ENCODE results near the gene POMZP3. TPM values are rescaled to one million over a fixed set of nuclear protein-coding genes. Genes with fewer than 3 reads are reported as not detected.
"Not testable (repeated sequence)": the region's sequence is repeated elsewhere in the genome, so short reads cannot be mapped to it uniquely, and the experiment has no call there.

Gene POMZP3
- 237 TPM for total RNA-seq (ENCODE audit: unreplicated experiment)
- long read RNA-seq, transcript POMZP3-203 (8 exons, 1,587 nt): minor isoform, 5 of 292 reads
- long read RNA-seq, transcript POMZP3-202 (7 exons, 1,490 nt): major isoform, 241 of 292 reads
- long read RNA-seq, partial matches to known transcripts: 30 of 292 reads
- long read RNA-seq, other reads (novel, unspliced or antisense): 16 of 292 reads

DNA sequence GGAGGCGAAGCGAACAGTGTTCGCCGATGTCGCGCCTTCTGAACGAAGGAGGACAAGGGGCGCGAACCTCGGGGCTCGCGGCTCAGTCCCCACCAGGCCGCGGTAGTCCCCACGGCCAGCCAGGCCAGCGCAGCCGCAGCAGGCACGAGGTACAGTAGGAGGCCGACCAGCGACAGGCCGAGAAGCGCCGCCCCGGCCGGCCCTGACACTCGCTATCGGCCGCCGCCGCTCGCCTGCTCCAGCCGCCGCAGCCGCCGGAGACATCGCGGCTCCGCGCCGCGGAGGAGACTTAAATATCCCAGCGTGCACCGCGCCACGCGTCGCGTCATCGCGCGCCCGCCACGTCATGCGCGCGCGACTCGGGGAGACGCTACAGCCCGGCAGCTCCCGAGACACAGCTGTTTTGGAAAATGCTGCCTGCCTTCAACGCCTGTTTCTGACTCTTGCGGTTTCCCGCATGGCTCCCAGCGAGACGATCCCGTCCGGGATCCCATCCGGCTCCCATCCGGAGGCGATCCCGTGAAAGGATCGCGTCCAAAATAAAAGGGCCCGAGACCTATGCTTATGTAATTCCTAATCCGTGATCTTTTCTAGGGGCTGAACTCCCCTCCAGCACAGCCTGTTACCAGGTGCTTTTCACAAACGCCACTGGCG is at the start of gene POMZP3:
Gene POMZP3, minus strand, starts transcription at position 291 of the 654 bp plus-strand sequence. CDS start 1,215 bp downstream, outside the sequence.
- DNase-seq (ENCODE audit: low spot score): peak; percentile 35
- H3K27me3 Mint-ChIP-seq (ENCODE audit: unreplicated experiment); H3K9me3 Mint-ChIP-seq (ENCODE audit: unreplicated experiment): not testable (repeated sequence)
- peaks cover 12% of the 10 kb centered on the region for H3K4me1 Mint-ChIP-seq (ENCODE audit: unreplicated experiment)
- peaks cover 21% of the 10 kb centered on the region for H3K36me3 Mint-ChIP-seq (ENCODE audit: low read depth, unreplicated experiment)
- peak within 1 kb of the TSS; percentile 93 for H3K4me3 Mint-ChIP-seq (ENCODE audit: unreplicated experiment)
- H3K27ac Mint-ChIP-seq (ENCODE audit: unreplicated experiment): peak within 1 kb of the TSS; percentile 93

DNA sequence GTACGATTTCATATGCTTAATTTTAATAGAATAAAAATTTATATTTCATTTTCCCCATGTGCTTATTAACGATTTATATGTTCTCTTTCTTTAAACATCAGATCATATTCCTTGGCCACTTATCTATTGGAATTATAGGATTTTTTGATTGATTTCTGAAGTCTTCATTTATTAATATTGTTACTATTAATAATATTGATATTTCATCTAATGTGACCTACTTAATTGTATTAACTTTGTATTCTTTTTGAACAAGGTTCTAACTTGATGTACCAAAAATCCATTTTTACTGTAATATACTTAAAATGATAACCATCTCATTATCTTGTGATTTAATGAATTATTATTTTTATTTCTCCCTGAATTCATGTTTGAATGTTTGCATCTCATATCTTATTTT is 48.7 kb upstream of the POMZP3 start:
- H3K4me3 Mint-ChIP-seq (ENCODE audit: unreplicated experiment); H3K4me1 Mint-ChIP-seq (ENCODE audit: unreplicated experiment); H3K27ac Mint-ChIP-seq (ENCODE audit: unreplicated experiment); DNase-seq (ENCODE audit: low spot score); H3K27me3 Mint-ChIP-seq (ENCODE audit: unreplicated experiment); H3K9me3 Mint-ChIP-seq (ENCODE audit: unreplicated experiment); H3K36me3 Mint-ChIP-seq (ENCODE audit: low read depth, unreplicated experiment): not testable (repeated sequence)

DNA sequence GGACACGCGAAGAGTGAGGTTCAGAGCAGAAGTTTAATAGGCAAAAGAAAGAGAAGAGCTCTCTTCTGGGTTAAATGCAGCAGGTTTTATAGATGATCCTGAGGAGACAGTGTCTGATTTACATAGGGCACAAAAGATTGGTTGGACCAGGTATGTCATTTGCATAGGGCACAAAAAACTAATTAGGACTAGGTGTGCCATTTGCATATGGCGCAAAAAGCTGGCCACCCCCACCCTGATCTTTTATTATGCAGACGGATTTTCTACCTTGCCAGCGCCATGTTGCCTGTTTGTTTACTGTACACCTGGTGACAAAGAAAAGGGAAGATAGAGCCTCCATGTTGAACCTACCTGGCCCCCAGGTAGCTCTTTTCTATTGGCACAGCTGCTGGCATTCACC is 46.3 kb upstream of the POMZP3 start:
- H3K4me3 Mint-ChIP-seq (ENCODE audit: unreplicated experiment); H3K36me3 Mint-ChIP-seq (ENCODE audit: low read depth, unreplicated experiment); H3K27me3 Mint-ChIP-seq (ENCODE audit: unreplicated experiment); H3K9me3 Mint-ChIP-seq (ENCODE audit: unreplicated experiment); DNase-seq (ENCODE audit: low spot score); H3K27ac Mint-ChIP-seq (ENCODE audit: unreplicated experiment); H3K4me1 Mint-ChIP-seq (ENCODE audit: unreplicated experiment): not testable (repeated sequence)

DNA sequence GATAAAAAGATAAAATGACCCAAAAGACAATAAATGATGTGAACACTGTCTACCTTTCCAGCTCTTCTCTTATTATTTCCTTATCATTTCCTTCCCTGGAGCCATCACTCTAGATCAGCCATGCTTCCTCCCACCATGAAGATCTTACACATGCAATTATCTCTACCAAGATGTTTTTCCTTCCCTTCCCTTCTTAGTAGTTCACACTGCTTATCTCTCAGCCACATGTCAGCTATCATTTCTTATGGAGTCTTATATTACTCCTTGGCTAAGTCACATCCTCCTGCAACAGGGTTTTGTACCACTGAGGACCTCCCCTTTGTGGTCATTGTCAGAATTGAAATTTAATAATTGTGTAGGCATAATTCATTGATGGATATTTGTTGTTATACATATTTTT is 32.1 kb upstream of the POMZP3 start:
- not testable (repeated sequence) for H3K36me3 Mint-ChIP-seq (ENCODE audit: low read depth, unreplicated experiment); H3K27ac Mint-ChIP-seq (ENCODE audit: unreplicated experiment); H3K27me3 Mint-ChIP-seq (ENCODE audit: unreplicated experiment); DNase-seq (ENCODE audit: low spot score); H3K4me1 Mint-ChIP-seq (ENCODE audit: unreplicated experiment); H3K4me3 Mint-ChIP-seq (ENCODE audit: unreplicated experiment); H3K9me3 Mint-ChIP-seq (ENCODE audit: unreplicated experiment)

DNA sequence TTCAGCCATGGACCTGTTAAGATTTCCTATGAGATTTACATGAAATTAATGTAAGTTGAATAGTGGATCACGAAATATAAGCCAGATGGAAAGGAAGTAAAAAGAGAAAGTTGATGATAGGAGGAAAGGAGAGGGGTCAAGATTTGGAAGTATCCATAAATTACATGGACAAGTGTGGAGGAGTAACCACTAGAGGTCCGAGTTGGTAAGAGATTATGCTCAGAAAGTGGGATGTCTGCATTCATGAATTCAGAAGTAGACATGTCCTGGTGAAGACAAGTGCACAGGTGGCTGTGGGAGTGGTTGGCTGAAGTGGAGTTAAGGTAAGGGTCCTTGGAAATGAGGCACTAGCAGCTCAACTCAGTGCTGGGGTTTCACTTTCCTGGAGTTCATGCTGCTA is 29.3 kb upstream of the POMZP3 start:
- not testable (repeated sequence) for H3K27ac Mint-ChIP-seq (ENCODE audit: unreplicated experiment); H3K9me3 Mint-ChIP-seq (ENCODE audit: unreplicated experiment); H3K27me3 Mint-ChIP-seq (ENCODE audit: unreplicated experiment); DNase-seq (ENCODE audit: low spot score); H3K36me3 Mint-ChIP-seq (ENCODE audit: low read depth, unreplicated experiment); H3K4me3 Mint-ChIP-seq (ENCODE audit: unreplicated experiment); H3K4me1 Mint-ChIP-seq (ENCODE audit: unreplicated experiment)

DNA sequence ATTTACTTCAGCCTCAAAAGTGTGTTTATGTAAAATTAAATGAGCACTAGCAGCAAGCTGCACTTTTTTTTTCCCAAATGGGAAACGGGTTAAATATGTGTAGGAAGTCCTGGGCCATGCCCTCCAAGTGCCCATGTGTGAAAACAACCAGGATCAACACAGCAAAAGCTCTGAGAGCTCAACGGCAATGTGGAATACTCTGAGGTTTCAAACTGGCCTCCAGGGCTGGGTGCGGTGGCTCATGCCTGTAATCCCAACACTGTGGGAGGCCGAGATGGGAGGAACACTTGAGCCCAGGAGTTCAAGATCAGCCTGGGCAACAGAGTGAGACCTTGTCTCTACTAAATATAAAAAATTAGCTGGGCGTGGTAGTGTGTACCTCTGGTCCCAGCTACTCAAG is 15.5 kb upstream of the POMZP3 start:
- H3K4me3 Mint-ChIP-seq (ENCODE audit: unreplicated experiment); H3K4me1 Mint-ChIP-seq (ENCODE audit: unreplicated experiment); DNase-seq (ENCODE audit: low spot score); H3K9me3 Mint-ChIP-seq (ENCODE audit: unreplicated experiment); H3K36me3 Mint-ChIP-seq (ENCODE audit: low read depth, unreplicated experiment); H3K27me3 Mint-ChIP-seq (ENCODE audit: unreplicated experiment); H3K27ac Mint-ChIP-seq (ENCODE audit: unreplicated experiment): not testable (repeated sequence)

DNA sequence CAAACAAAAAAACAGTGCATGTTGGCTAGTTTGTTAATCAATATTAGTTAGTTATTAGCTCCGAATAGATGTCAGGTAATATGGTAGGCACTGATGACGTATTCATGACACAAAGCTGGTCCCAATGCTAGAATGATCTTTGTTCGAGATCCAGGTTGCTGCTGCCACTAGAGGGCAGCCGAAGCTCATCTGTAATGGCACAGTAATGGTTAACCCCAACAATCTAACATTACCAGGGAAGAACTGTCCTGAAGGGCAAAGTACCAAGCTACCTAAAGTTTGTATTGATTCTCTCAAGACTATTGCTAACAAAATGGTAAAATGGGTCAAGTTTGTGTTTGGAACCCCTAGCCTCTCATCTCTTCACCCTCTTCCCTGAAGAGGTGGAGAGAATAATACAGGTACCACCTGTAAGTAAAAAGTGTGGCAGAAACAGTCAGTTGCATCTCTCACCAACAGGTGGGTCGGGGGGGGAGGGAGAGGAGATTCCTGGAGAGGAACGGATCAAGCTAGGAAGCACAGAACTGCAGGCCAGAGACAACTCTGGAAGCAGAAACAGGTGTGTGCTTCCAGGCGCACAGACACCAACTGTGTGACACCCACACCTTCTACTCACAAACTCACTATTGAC is 10.1 kb upstream of the POMZP3 start:
- not testable (repeated sequence) for H3K27me3 Mint-ChIP-seq (ENCODE audit: unreplicated experiment); H3K9me3 Mint-ChIP-seq (ENCODE audit: unreplicated experiment); H3K36me3 Mint-ChIP-seq (ENCODE audit: low read depth, unreplicated experiment); H3K27ac Mint-ChIP-seq (ENCODE audit: unreplicated experiment); H3K4me1 Mint-ChIP-seq (ENCODE audit: unreplicated experiment); H3K4me3 Mint-ChIP-seq (ENCODE audit: unreplicated experiment)
- TF ChIP-seq, protein P1, sequence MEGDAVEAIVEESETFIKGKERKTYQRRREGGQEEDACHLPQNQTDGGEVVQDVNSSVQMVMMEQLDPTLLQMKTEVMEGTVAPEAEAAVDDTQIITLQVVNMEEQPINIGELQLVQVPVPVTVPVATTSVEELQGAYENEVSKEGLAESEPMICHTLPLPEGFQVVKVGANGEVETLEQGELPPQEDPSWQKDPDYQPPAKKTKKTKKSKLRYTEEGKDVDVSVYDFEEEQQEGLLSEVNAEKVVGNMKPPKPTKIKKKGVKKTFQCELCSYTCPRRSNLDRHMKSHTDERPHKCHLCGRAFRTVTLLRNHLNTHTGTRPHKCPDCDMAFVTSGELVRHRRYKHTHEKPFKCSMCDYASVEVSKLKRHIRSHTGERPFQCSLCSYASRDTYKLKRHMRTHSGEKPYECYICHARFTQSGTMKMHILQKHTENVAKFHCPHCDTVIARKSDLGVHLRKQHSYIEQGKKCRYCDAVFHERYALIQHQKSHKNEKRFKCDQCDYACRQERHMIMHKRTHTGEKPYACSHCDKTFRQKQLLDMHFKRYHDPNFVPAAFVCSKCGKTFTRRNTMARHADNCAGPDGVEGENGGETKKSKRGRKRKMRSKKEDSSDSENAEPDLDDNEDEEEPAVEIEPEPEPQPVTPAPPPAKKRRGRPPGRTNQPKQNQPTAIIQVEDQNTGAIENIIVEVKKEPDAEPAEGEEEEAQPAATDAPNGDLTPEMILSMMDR (IDR thresholded peaks at IDR 0.05; ENCODE audit: unreplicated experiment): peak; percentile 33
- peak; percentile 36 for DNase-seq (ENCODE audit: low spot score)

DNA sequence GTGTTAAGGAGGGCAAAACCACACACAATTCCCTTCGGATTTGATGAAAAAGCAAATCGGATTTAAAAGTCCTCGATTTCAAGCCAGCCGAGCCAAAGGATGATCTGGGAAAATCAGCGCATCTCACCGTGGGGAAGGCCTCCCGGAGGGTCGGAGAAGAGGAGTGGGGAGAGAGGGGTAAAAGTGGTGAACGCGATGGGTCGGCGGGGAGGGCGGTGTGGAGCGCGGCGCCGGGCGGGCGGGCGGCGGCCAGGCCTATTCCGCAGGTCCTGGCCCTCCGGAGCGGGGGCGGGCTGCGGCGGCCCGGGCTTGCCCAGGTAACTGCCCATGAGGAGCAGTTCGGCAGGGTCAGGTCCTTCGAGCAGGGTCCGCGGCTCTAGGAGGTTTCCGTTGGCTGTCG is 498 bp downstream of the POMZP3 start:
- not testable (repeated sequence) for H3K27me3 Mint-ChIP-seq (ENCODE audit: unreplicated experiment); H3K9me3 Mint-ChIP-seq (ENCODE audit: unreplicated experiment); DNase-seq (ENCODE audit: low spot score)
- H3K27ac Mint-ChIP-seq (ENCODE audit: unreplicated experiment): peak overlapping the region; percentile 92
- peak overlapping the region; percentile 93 for H3K4me3 Mint-ChIP-seq (ENCODE audit: unreplicated experiment)
- peaks cover 12% of the 10 kb centered on the region for H3K4me1 Mint-ChIP-seq (ENCODE audit: unreplicated experiment)
- H3K36me3 Mint-ChIP-seq (ENCODE audit: low read depth, unreplicated experiment): peaks cover 21% of the 10 kb centered on the region

DNA sequence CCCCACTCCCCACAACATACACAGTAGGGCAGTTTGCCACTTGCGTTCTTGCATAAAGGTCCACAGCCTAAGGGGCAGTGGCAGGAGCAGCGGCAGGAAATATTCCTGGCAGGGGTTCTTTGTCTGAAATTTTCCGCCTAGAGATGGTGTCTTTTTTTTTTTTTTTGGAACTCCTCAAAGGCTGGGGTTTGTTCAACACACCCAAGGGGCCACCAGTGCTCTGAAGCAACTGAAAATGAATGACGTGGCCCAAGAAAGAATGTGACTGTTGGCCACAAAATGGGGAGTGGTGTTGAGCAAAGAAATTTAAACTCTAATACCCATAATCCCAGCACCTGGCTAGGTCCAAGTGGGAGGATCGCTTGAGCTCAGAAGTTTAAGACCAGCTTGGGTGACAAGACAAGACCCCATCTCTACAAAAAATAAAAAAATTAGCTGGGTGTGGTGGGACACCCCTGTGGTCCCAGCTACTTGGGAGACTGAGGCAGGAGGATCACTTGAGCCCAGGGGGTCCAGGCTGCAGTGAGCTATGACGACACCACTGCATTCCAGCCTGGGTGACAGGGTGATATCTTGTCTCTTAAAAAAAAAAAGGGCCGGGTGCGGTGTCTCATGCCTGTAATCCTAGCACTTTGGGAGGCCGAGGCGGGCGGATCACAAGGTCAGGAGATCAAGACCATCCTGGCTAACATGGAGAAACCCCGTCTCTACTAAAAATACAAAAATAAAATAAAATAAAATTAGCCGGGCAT is 7.5 kb downstream of the POMZP3 start:
- H3K4me1 Mint-ChIP-seq (ENCODE audit: unreplicated experiment); H3K4me3 Mint-ChIP-seq (ENCODE audit: unreplicated experiment): not testable (repeated sequence)

DNA sequence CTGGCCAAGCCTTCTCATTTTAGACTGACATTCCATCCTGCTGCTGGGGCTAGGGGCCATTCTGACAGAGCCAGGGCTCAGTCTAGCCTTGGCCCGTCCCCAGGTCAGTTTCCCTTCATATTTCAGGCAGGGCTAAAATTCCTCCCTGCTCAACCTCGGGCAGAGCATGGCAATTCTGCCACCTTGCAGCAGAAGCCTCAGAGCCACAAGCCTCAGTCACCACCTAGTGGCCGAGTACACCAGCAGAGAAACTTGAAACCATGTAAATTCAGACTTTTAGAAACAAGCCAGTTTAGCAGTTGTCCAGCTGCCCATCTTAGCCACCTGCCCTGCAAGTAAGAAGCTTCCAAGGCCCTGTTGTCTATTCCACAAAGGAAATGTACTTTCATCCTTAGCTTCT is 13.3 kb downstream of the POMZP3 start:
- not testable (repeated sequence) for H3K4me1 Mint-ChIP-seq (ENCODE audit: unreplicated experiment); H3K27ac Mint-ChIP-seq (ENCODE audit: unreplicated experiment); H3K27me3 Mint-ChIP-seq (ENCODE audit: unreplicated experiment); H3K36me3 Mint-ChIP-seq (ENCODE audit: low read depth, unreplicated experiment); DNase-seq (ENCODE audit: low spot score); H3K9me3 Mint-ChIP-seq (ENCODE audit: unreplicated experiment); H3K4me3 Mint-ChIP-seq (ENCODE audit: unreplicated experiment)

More for the DNA sequence above, 7.5 kb downstream of the POMZP3 start:
- H3K9me3 Mint-ChIP-seq (ENCODE audit: unreplicated experiment); H3K27me3 Mint-ChIP-seq (ENCODE audit: unreplicated experiment); H3K27ac Mint-ChIP-seq (ENCODE audit: unreplicated experiment); DNase-seq (ENCODE audit: low spot score): not testable (repeated sequence)
- peaks cover 10% of the 10 kb centered on the region for H3K36me3 Mint-ChIP-seq (ENCODE audit: low read depth, unreplicated experiment)

DNA sequence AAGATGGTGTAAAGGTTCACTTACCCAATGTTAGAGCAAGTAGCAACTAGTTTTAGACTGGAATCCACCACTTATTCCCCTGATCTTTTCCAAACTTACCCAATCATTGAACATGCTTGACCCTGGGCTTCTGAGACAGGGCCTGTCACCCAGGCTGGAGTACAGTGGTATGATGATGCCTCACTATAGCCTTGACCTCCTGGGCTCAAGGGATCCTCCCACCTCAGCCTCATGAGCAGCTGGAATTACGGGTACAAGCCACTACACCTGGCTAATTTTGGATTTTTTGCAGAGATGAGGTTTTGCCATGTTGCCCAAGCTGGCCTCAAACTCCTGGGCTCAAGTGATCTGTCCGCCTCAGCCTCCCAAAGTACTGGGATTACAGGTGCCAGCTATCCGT is 14.8 kb downstream of the POMZP3 start:
- not testable (repeated sequence) for H3K4me1 Mint-ChIP-seq (ENCODE audit: unreplicated experiment); H3K27ac Mint-ChIP-seq (ENCODE audit: unreplicated experiment); H3K27me3 Mint-ChIP-seq (ENCODE audit: unreplicated experiment); H3K9me3 Mint-ChIP-seq (ENCODE audit: unreplicated experiment); DNase-seq (ENCODE audit: low spot score); H3K4me3 Mint-ChIP-seq (ENCODE audit: unreplicated experiment); H3K36me3 Mint-ChIP-seq (ENCODE audit: low read depth, unreplicated experiment)
